ENCODE data around the gene MMP7.

The MMP7 gene

GRCh38 chr11:102493524-102493923 lies 37.0 kb downstream of the MMP7 start:
- no peak for DNase-seq

- no peak for DNase-seq
Measured at GRCh38 chr11:102491969-102492368, 38.6 kb downstream of the MMP7 start.

GRCh38 chr11:102489186-102490145 lies 41.1 kb downstream of the MMP7 start:
- no peak for DNase-seq

- DNase-seq, result no peak
Measured at GRCh38 chr11:102488208-102488607, 42.3 kb downstream of the MMP7 start.

GRCh38 chr11:102487214-102487613 lies 43.3 kb downstream of the MMP7 start:
- no peak for DNase-seq

GRCh38 chr11:102486584-102486983 lies 44.0 kb downstream of the MMP7 start:
- no peak for DNase-seq

GRCh38 chr11:102485095-102485722 lies 45.3 kb downstream of the MMP7 start:
- no peak for DNase-seq

GRCh38 chr11:102482433-102482832 lies 48.1 kb downstream of the MMP7 start:
- DNase-seq, result no peak

- DNase-seq, result no peak
Measured at GRCh38 chr11:102479733-102480132, 50.8 kb downstream of the MMP7 start.

GRCh38 chr11:102478673-102479299 lies 51.8 kb downstream of the MMP7 start:
- no peak for DNase-seq

- DNase-seq, result peak in 2 of 6 experiments; percentile 10 to 30
Measured at GRCh38 chr11:102476812-102477211, 53.7 kb downstream of the MMP7 start.

- no peak for DNase-seq
Measured at GRCh38 chr11:102476069-102476468, 54.5 kb downstream of the MMP7 start.

GRCh38 chr11:102473543-102473942 lies 57.0 kb downstream of the MMP7 start:
- DNase-seq, result peak in 3 of 6 experiments; percentile 8 to 29 (median 17)

- DNase-seq, result no peak
Measured at GRCh38 chr11:102472127-102472526, 58.4 kb downstream of the MMP7 start.

- no peak for DNase-seq
Measured at GRCh38 chr11:102471474-102471873, 59.1 kb downstream of the MMP7 start.
